H1 (cell line): ENCODE measurements around the gene PDLIM4. TPM values are rescaled to one million over a fixed set of nuclear protein-coding genes. Genes with fewer than 3 reads are reported as not detected.

Experiments used
- CTCF ChIA-PET: fragments of 300-600 bp; sonication (Branson Sonifier 250); formaldehyde crosslinking; loops from one replicate; lab custom pipeline; 2021; ENCODE audit not compliant: partially characterized antibody; lab: Charles Lee
- POLR2A ChIA-PET: fragments of 300-600 bp; sonication (Branson Sonifier 250); formaldehyde crosslinking; loops from one replicate; lab custom pipeline; 2021; ENCODE audit warnings: inconsistent platforms; ENCODE audit not compliant: partially characterized antibody; lab: Charles Lee
- DNase-seq, 2 experiments: peaks; one replicate each; pipeline versions ENCODE4 v3.0.0 to v3.0.0-alpha.2; 2010 to 2022; ENCODE audit warnings: low spot score in 2 of 2, low read depth in 1 of 2, mixed read lengths in 1 of 2
- FAIRE-seq: peaks from 2 replicates; lab custom pipeline; 2011; peaks lifted over from hg19 to GRCh38; lab: Jason Lieb, UNC
- H2AFZ ChIP-seq: 2 replicates; pipeline ENCODE4 v1.8.1; 2012; ENCODE audit warnings: low read length, inconsistent platforms
- H2AK5ac ChIP-seq: 2 replicates; pipeline ENCODE4 v1.6.1; 2013; ENCODE audit warnings: low read depth, low read length
- H2BK120ac ChIP-seq: replicated peaks from 2 replicates; pipeline ENCODE3; 2013; ENCODE audit warnings: low read depth, low read length, inconsistent platforms
- H2BK12ac ChIP-seq: 2 replicates; pipeline ENCODE4 v1.6.1; 2013; ENCODE audit warnings: low read depth, low read length
- H2BK15ac ChIP-seq: 2 replicates; pipeline ENCODE4 v1.6.1; 2013; ENCODE audit warnings: low read length
- H2BK20ac ChIP-seq: 2 replicates; pipeline ENCODE4 v1.6.1; 2013; ENCODE audit warnings: low read length
- H2BK5ac ChIP-seq: 2 replicates; pipeline ENCODE4 v1.6.1; 2013; ENCODE audit warnings: low read depth, low read length
- H3K14ac ChIP-seq: 2 replicates; pipeline ENCODE4 v1.6.1; 2013; ENCODE audit warnings: inconsistent platforms; ENCODE audit not compliant: insufficient read length
- H3K18ac ChIP-seq: 2 replicates; pipeline ENCODE4 v1.6.1; 2013; ENCODE audit warnings: low read length; ENCODE audit errors: extremely low read depth
- H3K23ac ChIP-seq: 2 replicates; pipeline ENCODE4 v1.6.1; 2013; ENCODE audit warnings: inconsistent platforms; ENCODE audit not compliant: insufficient read length
- H3K23me2 ChIP-seq: 2 replicates; pipeline ENCODE4 v1.6.1; 2013; ENCODE audit warnings: low read depth, low read length
- H3K27ac ChIP-seq: 2 replicates; pipeline ENCODE4 v1.6.1; 2011; ENCODE audit warnings: low read depth, low read length, inconsistent platforms
- H3K27me3 ChIP-seq, 4 experiments: replicated peaks in 1 of 4; 1 replicate in 1 of 4; 2 replicates in 3 of 4; pipeline versions ENCODE4 v1.6.1 to v1.8.1; 2011 to 2013; ENCODE audit warnings: low read length in 3 of 4, mild to moderate bottlenecking in 3 of 4, inconsistent platforms in 2 of 4, mixed read lengths in 2 of 4, moderate library complexity in 1 of 4; ENCODE audit not compliant: control insufficient read depth in 3 of 4, insufficient read depth in 3 of 4; ENCODE audit errors: extremely low read depth in 1 of 4
- H3K36me3 ChIP-seq, 4 experiments: 2 replicates each; pipeline versions ENCODE4 v1.6.1 to v1.8.1; 2011 to 2013; ENCODE audit warnings: mild to moderate bottlenecking in 4 of 4, low read length in 3 of 4, moderate library complexity in 2 of 4, control low read depth in 1 of 4, inconsistent platforms in 1 of 4; ENCODE audit not compliant: insufficient read depth in 4 of 4, control insufficient read depth in 2 of 4
- H3K4ac ChIP-seq: replicated peaks from 2 replicates; pipeline ENCODE3; 2013; ENCODE audit warnings: low read length, low read depth, mixed read lengths, inconsistent platforms; ENCODE audit not compliant: insufficient read length
- H3K4me1 ChIP-seq, 4 experiments: replicated peaks in 1 of 4; 1 replicate in 1 of 4; 2 replicates in 3 of 4; pipeline versions ENCODE4 v1.6.1 to v1.8.1; 2011 to 2013; ENCODE audit warnings: low read length in 3 of 4, inconsistent platforms in 2 of 4, mixed read lengths in 1 of 4; ENCODE audit not compliant: insufficient read depth in 4 of 4, control insufficient read depth in 3 of 4
- H3K4me2 ChIP-seq, 2 experiments: 2 replicates each; pipeline versions ENCODE4 v1.6.1 to v1.8.1; 2011 to 2013; ENCODE audit warnings: low read depth in 2 of 2, low read length in 2 of 2, control low read depth in 1 of 2, inconsistent platforms in 1 of 2, mild to moderate bottlenecking in 1 of 2; ENCODE audit not compliant: insufficient read depth in 1 of 2
- H3K4me3 ChIP-seq, 4 experiments: fragments of 200-600, 300-600 bp in 1 of 4; sonication (generic), shearing (Covaris generic), sonication (Bioruptor Twin) in 1 of 4; 2 replicates each; pipeline versions ENCODE4 v1.5.1 to v1.8.1; 2011 to 2016; ENCODE audit warnings: low read length in 4 of 4, low read depth in 3 of 4, control low read depth in 2 of 4, inconsistent platforms in 2 of 4, mild to moderate bottlenecking in 2 of 4, mixed read lengths in 1 of 4, moderate library complexity in 1 of 4; ENCODE audit not compliant: insufficient read depth in 2 of 4; ENCODE audit errors: extremely low read depth in 1 of 4
- H3K56ac ChIP-seq: replicated peaks from 2 replicates; pipeline ENCODE3; 2013; ENCODE audit warnings: low read depth, mild to moderate bottlenecking, mixed read lengths, low read length, inconsistent platforms; ENCODE audit not compliant: insufficient read length
- H3K79me1 ChIP-seq: 2 replicates; pipeline ENCODE4 v1.6.1; 2013; ENCODE audit warnings: low read depth, low read length, control low read depth
- H3K79me2 ChIP-seq, 2 experiments: 2 replicates each; pipeline versions ENCODE4 v1.6.1 to v1.8.1; 2012 to 2013; ENCODE audit warnings: low read length in 2 of 2, mild to moderate bottlenecking in 2 of 2, inconsistent platforms in 1 of 2; ENCODE audit not compliant: insufficient read depth in 2 of 2, control insufficient read depth in 1 of 2
- H3K9ac ChIP-seq, 4 experiments: replicated peaks in 1 of 4; 1 replicate in 1 of 4; 2 replicates in 3 of 4; pipeline versions ENCODE4 v1.6.1 to v1.8.1; 2011 to 2013; ENCODE audit warnings: low read depth in 3 of 4, low read length in 3 of 4, control low read depth in 2 of 4, mild to moderate bottlenecking in 2 of 4, moderate library complexity in 2 of 4, inconsistent platforms in 1 of 4; ENCODE audit errors: extremely low read depth in 1 of 4
- H3K9me3 ChIP-seq, 2 experiments: 2 replicates each; pipeline versions ENCODE4 v1.6.1 to v1.8.1; 2012 to 2013; ENCODE audit warnings: mild to moderate bottlenecking in 2 of 2, moderate library complexity in 2 of 2, control low read depth in 1 of 2, inconsistent platforms in 1 of 2, low read depth in 1 of 2, low read length in 1 of 2, mixed read lengths in 1 of 2; ENCODE audit not compliant: insufficient read depth in 2 of 2
- H4K20me1 ChIP-seq, 2 experiments: replicated peaks in 1 of 2; 2 replicates each; pipeline versions ENCODE3 to v1.8.1; 2011 to 2013; ENCODE audit warnings: inconsistent platforms in 2 of 2, low read length in 2 of 2, mild to moderate bottlenecking in 1 of 2; ENCODE audit not compliant: insufficient read depth in 2 of 2, control insufficient read depth in 1 of 2
- H4K5ac ChIP-seq: 2 replicates; pipeline ENCODE4 v1.6.1; 2013; ENCODE audit warnings: low read length, low read depth, mixed read lengths, inconsistent platforms; ENCODE audit not compliant: insufficient read length
- H4K8ac ChIP-seq: 2 replicates; pipeline ENCODE4 v1.8.0; 2013; ENCODE audit warnings: mild to moderate bottlenecking, moderate library complexity, low read length, inconsistent platforms; ENCODE audit not compliant: insufficient read depth; ENCODE audit errors: extremely low read depth
- H4K91ac ChIP-seq: replicated peaks from 2 replicates; pipeline ENCODE3; 2013; ENCODE audit warnings: low read length, mixed read lengths, inconsistent platforms; ENCODE audit not compliant: insufficient read length
- WGBS, 2 experiments: shearing (Covaris generic) in 1 of 2; methylation state at CpG; one replicate each; pipeline versions ENCODE4 v1.1.6 to v1.1.7; 2013 to 2015; ENCODE audit warnings: low lambda C conversion rate in 2 of 2, mixed read lengths in 2 of 2, inconsistent platforms in 1 of 2, low coverage in 1 of 2, missing lambda C conversion rate in 1 of 2; ENCODE audit not compliant: insufficient replicate concordance in 2 of 2, insufficient coverage in 1 of 2, insufficient read length in 1 of 2; ENCODE audit errors: extremely low coverage in 1 of 2, missing lambda C conversion rate in 1 of 2; 5-methylcytosine and 5-hydroxymethylcytosine counted together
- polyA plus RNA-seq, 7 experiments: library from polyadenylated mRNA; depleted of rRNA in 3 of 7; stranded (reverse) in 5 of 7; unstranded in 2 of 7; fragments of >200 nt in 5 of 7; fragments of 200-250 nt in 2 of 7; gene quantifications; 1 replicate in 5 of 7; 2 replicates in 1 of 7; 4 replicates in 1 of 7; pipeline versions ENCODE4 v1.2.1 to v1.2.3, GENCODE V29; 2011 to 2013; ENCODE audit warnings: missing spikeins in 2 of 7, mixed read lengths in 2 of 7
- total RNA-seq: library from RNA; stranded (reverse); fragmentation: NEBNext Ultra II Directional; extraction: Animal tissue kit (Norgen Biotek cat#: 25700); gene quantifications from 2 replicates; pipeline ENCODE4 v1.2.1, GENCODE V29; 2021

PDLIM4 gene
- total and polyA plus RNA-seq, 2 of the 8 experiments (the other 6 are each of a cell fraction or from before 2014, with no cell fraction given), result 10.7 to 29.1 TPM

GRCh38 chr5:132210944-132211343 lies 46.6 kb upstream of the PDLIM4 start:
- Histone ChIP-seq H3K79me1 (no peaks in the 10 kb centered on the region), H4K20me1 (peaks cover 0 to 2% of the 10 kb centered on the region in 2 experiments), H3K18ac (no peak overlapping the region), H3K79me2 (no peaks in the 10 kb centered on the region), H3K23me2 (no peaks in the 10 kb centered on the region), H2BK20ac (no peak overlapping the region), H3K4me2 (no peak overlapping the region), H2AFZ (no peak overlapping the region), H2AK5ac (no peak overlapping the region), H3K36me3 (no peaks in the 10 kb centered on the region; a peak in 1 of 8 replicates), H3K9ac (no peak overlapping the region), H3K4ac (no peak overlapping the region), H4K91ac (no peak overlapping the region), H2BK15ac (no peak overlapping the region), H2BK12ac (no peak overlapping the region), H3K14ac (no peak overlapping the region), H3K27me3 (no peaks in the 10 kb centered on the region), H2BK120ac (no peak overlapping the region), H2BK5ac (no peak overlapping the region), H3K56ac (no peak overlapping the region), H3K9me3 (no peaks in the 10 kb centered on the region), H3K23ac (no peak overlapping the region), H3K27ac (no peak overlapping the region), H4K8ac (no peak overlapping the region), H4K5ac (no peak overlapping the region), H3K4me1 (peaks cover 0 to 5% (median 2%) of the 10 kb centered on the region in 4 experiments; a peak in 3 of 7 replicates), H3K4me3 (no peak overlapping the region)
- DNase-seq (no peak), FAIRE-seq (no peak)
- ChIA-PET CTCF (interaction anchor here (0.9 to 6.2 kb wide), 10 partner anchors 8 to 67 kb away, joined by 3 to 33 read pairs (median 4); partner anchors contain the start of gene P4HA2), POLR2A (no interaction called here)
- WGBS, 2 experiments, result 84% methylated on average over 1 of the region's 1 CpG; no CpG with 5 or more reads in 1 of the 2 experiments
